ENCODE data around the gene FBXL20.

DNA sequence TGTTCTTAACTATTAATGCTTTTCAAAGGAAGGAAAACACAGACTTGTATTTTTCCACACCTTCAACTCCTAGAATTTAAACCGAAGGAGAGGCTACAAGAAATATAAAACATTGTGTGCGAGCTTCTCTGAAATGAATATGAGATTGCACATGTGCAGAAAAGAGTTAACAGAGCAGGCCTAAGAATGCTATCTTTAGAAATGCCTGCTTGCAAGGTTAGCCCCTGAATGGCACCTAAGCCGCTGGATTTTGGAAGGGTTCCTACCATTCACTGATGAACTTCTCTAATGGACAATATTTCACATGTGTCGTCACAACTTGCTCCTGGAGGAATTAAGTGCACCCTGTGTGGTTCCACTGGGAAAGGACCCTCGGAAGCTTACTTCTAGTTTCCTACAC lies 69.3 kb downstream of the FBXL20 start:
- TF ChIP-seq GATA3 (IDR thresholded peaks at IDR 0.05; ENCODE audit: low read depth, low read length) = no peak
- TF ChIP-seq GATA2 (IDR thresholded peaks at IDR 0.05; ENCODE audit: low read depth, low read length) = no peak
